Measurements from ENCODE around the gene TAS2R14. TPM values are rescaled to one million over a fixed set of nuclear protein-coding genes. Genes with fewer than 3 reads are reported as not detected.

The TAS2R14 gene
- total RNA-seq, 1 experiment from 2014 or later = 3.4 TPM

DNA sequence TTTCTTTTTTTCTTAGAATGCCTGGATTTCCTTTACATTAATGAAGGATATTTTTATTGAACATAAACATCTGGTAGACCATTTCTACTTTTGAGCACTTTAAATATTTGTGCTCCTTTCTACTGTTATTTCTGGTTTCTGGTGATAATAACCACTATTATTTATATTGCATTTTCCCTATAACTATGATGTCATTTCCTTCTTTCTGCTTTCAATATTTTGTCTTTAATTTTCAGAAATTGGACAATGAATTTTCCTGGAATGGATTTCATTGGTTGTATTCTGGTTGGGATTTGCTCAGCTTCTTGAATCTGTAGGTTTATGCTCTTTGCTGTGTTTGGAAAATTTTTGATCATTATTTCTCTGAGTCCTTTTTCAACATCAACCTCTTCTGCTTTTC is 49.8 kb downstream of the TAS2R14 start:
- Histone ChIP-seq H3K36me3 (ENCODE audit: insufficient read depth, low read length, poor library complexity, severe bottlenecking) (no peaks in the 10 kb centered on the region), H3K9me3 (ENCODE audit: low read depth, low read length, poor library complexity, severe bottlenecking) (no peaks in the 10 kb centered on the region), H3K4me3 (ENCODE audit: low read depth, low read length, poor library complexity, severe bottlenecking) (no peak overlapping the region), H3K27me3 (replicated peaks; ENCODE audit: insufficient read depth, low read depth, low read length, poor library complexity) (no peaks in the 10 kb centered on the region), H3K4me1 (ENCODE audit: insufficient read depth, low read length, poor library complexity, severe bottlenecking) (no peaks in the 10 kb centered on the region), H3K27ac (ENCODE audit: low read depth, low read length, poor library complexity, severe bottlenecking) (no peak overlapping the region)
- TF ChIP-seq, protein P1, sequence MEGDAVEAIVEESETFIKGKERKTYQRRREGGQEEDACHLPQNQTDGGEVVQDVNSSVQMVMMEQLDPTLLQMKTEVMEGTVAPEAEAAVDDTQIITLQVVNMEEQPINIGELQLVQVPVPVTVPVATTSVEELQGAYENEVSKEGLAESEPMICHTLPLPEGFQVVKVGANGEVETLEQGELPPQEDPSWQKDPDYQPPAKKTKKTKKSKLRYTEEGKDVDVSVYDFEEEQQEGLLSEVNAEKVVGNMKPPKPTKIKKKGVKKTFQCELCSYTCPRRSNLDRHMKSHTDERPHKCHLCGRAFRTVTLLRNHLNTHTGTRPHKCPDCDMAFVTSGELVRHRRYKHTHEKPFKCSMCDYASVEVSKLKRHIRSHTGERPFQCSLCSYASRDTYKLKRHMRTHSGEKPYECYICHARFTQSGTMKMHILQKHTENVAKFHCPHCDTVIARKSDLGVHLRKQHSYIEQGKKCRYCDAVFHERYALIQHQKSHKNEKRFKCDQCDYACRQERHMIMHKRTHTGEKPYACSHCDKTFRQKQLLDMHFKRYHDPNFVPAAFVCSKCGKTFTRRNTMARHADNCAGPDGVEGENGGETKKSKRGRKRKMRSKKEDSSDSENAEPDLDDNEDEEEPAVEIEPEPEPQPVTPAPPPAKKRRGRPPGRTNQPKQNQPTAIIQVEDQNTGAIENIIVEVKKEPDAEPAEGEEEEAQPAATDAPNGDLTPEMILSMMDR (conservative IDR thresholded peaks at IDR 0.05; ENCODE audit: low read depth, low read length) = no peak
- intact Hi-C loops (cut with micrococcal nuclease; ENCODE audit: unreplicated experiment) = no loop called here
- POLR2A ChIA-PET (ENCODE audit: low non-redundant PET) = no interaction called here
- CTCF ChIA-PET = no interaction called here
- no TSS peak for BruUV-seq (replicated peaks)
- no peak for DNase-seq (ENCODE audit: low spot score)

Other genes with a start within 250 kb of the TAS2R14 start
- gene YBX3, start 215.9 kb downstream of the TAS2R14 start, total RNA-seq (2021) = 272 and 288 TPM in 2 replicates
- not detected in 2 replicates for gene TAS2R7, start 136.6 kb downstream of the TAS2R14 start, total RNA-seq (2021)
- gene TAS2R8, start 132.0 kb downstream of the TAS2R14 start, total RNA-seq (2021) = not detected in 2 replicates
- not detected in 2 replicates for gene TAS2R9, start 129.1 kb downstream of the TAS2R14 start, total RNA-seq (2021)
- gene TAS2R10, start 112.9 kb downstream of the TAS2R14 start, total RNA-seq (2021) = 1.1 and 1.4 TPM in 2 replicates
- gene PRR4, start 89.8 kb downstream of the TAS2R14 start, total RNA-seq (2021) = 5.8 and 6.9 TPM in 2 replicates
- gene PRH1, start 55.0 kb downstream of the TAS2R14 start, total RNA-seq (2021) = 21.8 and 24.0 TPM in 2 replicates
- gene TAS2R13, start 29.7 kb downstream of the TAS2R14 start, total RNA-seq (2021) = 1.5 and 2.3 TPM in 2 replicates
- not detected in 2 replicates for gene PRH2, start 10.0 kb downstream of the TAS2R14 start, total RNA-seq (2021)
- 1.6 and 2.7 TPM in 2 replicates for gene TAS2R50, start 47.6 kb upstream of the TAS2R14 start, total RNA-seq (2021)
- gene TAS2R20, start 59.0 kb upstream of the TAS2R14 start, total RNA-seq (2021) = 2.7 and 3.0 TPM in 2 replicates
- 4.8 and 5.2 TPM in 2 replicates for gene TAS2R19, start 83.4 kb upstream of the TAS2R14 start, total RNA-seq (2021)
- 4.4 and 5.2 TPM in 2 replicates for gene TAS2R31, start 92.1 kb upstream of the TAS2R14 start, total RNA-seq (2021)
- 2.2 and 3.1 TPM in 2 replicates for gene TAS2R46, start 123.0 kb upstream of the TAS2R14 start, total RNA-seq (2021)
- gene TAS2R43, start 153.1 kb upstream of the TAS2R14 start, total RNA-seq (2021) = 2.3 and 2.6 TPM in 2 replicates
- 3.5 and 3.7 TPM in 2 replicates for gene TAS2R30, start 195.4 kb upstream of the TAS2R14 start, total RNA-seq (2021)
- gene SMIM10L1, start 231.9 kb upstream of the TAS2R14 start, total RNA-seq (2021) = 12.6 and 15.7 TPM in 2 replicates
- not detected in 2 replicates for gene TAS2R42, start 247.7 kb upstream of the TAS2R14 start, total RNA-seq (2021)